HCT116 (cell line): Measurements from ENCODE around the gene CCDC88C. TPM values are rescaled to one million over a fixed set of nuclear protein-coding genes. Genes with fewer than 3 reads are reported as not detected.

Source experiments
- ATAC-seq: fragments of 200-7000 bp; cut with Tn5 transposase; 2 replicates; pipeline ENCODE4 v1.9.1; 2020; ENCODE audit warnings: mild to moderate bottlenecking, moderate library complexity
- BruUV-seq: library from RNA; stranded (reverse); fragments of 400-500 nt; replicated peaks from 2 replicates; lab custom pipeline; 2021; lab: Mats Ljungman, UMichigan
- CTCF ChIA-PET: fragments of 300-600 bp; sonication (Branson Sonifier 250); formaldehyde crosslinking; loops from one replicate; lab custom pipeline; 2021; ENCODE audit warnings: antibody characterized with exemption; lab: Charles Lee
- POLR2A ChIA-PET: fragments of 300-600, 350-600 bp; sonication (Branson Sonifier 250); formaldehyde crosslinking; loops from one replicate; lab custom pipeline; 2021; ENCODE audit warnings: antibody characterized with exemption; lab: Charles Lee
- RAD21 ChIA-PET, 2 experiments: fragments of 300-600 bp; sonication (Branson Sonifier 250); formaldehyde crosslinking; loops; one replicate each; lab custom pipeline; 2023; ENCODE audit warnings: low total read pairs in 2 of 2; ENCODE audit not compliant: uncharacterized antibody in 2 of 2, unreplicated experiment in 2 of 2, low non-redundant PET in 1 of 2; lab: Charles Lee
- DNase-seq: peaks from one replicate; pipeline ENCODE4 v3.0.0-alpha.2; 2010; ENCODE audit warnings: low read depth, low spot score
- H2AFZ ChIP-seq: fragments of 200-600 bp; shearing (Covaris generic), sonication (generic); 2 replicates; pipeline ENCODE4 v1.6.1; 2017; ENCODE audit warnings: low read depth, mixed run types, mixed read lengths, antibody characterized with exemption, low read length; ENCODE audit not compliant: poor library complexity, severe bottlenecking
- H3K27ac ChIP-seq: 2 replicates; pipeline ENCODE4 v1.5.1; 2012; ENCODE audit warnings: low read depth, low read length
- H3K27me3 ChIP-seq: fragments of 200-600 bp; sonication (generic); 2 replicates; pipeline ENCODE4 v1.6.1; 2016; ENCODE audit warnings: mixed run types, low read length, mixed read lengths; ENCODE audit not compliant: insufficient read depth
- H3K36me3 ChIP-seq, 2 experiments: fragments of 200-500 bp in 1 of 2; fragments of 200-600 bp in 1 of 2; sonication (Bioruptor generic) in 1 of 2; sonication (generic) in 1 of 2; 2 replicates each; pipeline versions ENCODE4 v1.5.1 to v1.6.1; 2014 to 2016; ENCODE audit warnings: low read length in 2 of 2, inconsistent platforms in 1 of 2, mixed read lengths in 1 of 2, mixed run types in 1 of 2; ENCODE audit not compliant: insufficient read depth in 2 of 2, control insufficient read depth in 1 of 2
- H3K4me1 ChIP-seq, 2 experiments: fragments of 200-600 bp in 1 of 2; sonication (generic) in 1 of 2; 2 replicates each; pipeline versions ENCODE4 v1.5.1 to v1.6.1; 2012 to 2017; ENCODE audit warnings: low read length in 2 of 2, inconsistent platforms in 1 of 2, mild to moderate bottlenecking in 1 of 2, mixed read lengths in 1 of 2, mixed run types in 1 of 2, moderate library complexity in 1 of 2; ENCODE audit not compliant: insufficient read depth in 2 of 2, control insufficient read depth in 1 of 2
- H3K4me2 ChIP-seq: fragments of 200-600 bp; sonication (generic); 2 replicates; pipeline ENCODE4 v1.6.1; 2017; ENCODE audit warnings: mixed run types, low read length, mixed read lengths
- H3K4me3 ChIP-seq, 2 experiments: fragments of 200-600 bp in 1 of 2; sonication (generic) in 1 of 2; replicated peaks in 1 of 2; 2 replicates each; pipeline ENCODE4 v1.5.1; 2011 to 2016; ENCODE audit warnings: low read length in 2 of 2, control low read depth in 1 of 2, low read depth in 1 of 2, mild to moderate bottlenecking in 1 of 2, mixed read lengths in 1 of 2, mixed run types in 1 of 2
- H3K79me2 ChIP-seq: fragments of 200-600 bp; sonication (generic); 2 replicates; pipeline ENCODE4 v1.6.1; 2017; ENCODE audit warnings: mild to moderate bottlenecking, mixed run types, low read length, moderate library complexity, mixed read lengths; ENCODE audit not compliant: insufficient read depth
- H3K9ac ChIP-seq: fragments of 200-600 bp; sonication (generic); 2 replicates; pipeline ENCODE4 v1.6.1; 2016; ENCODE audit warnings: low read length, mixed read lengths
- H3K9me2 ChIP-seq: fragments of 200-600 bp; sonication (generic), shearing (Covaris generic); 2 replicates; pipeline ENCODE4 v1.6.1; 2017; ENCODE audit warnings: mixed run types, mild to moderate bottlenecking, moderate library complexity; ENCODE audit not compliant: insufficient read depth
- H3K9me3 ChIP-seq, 2 experiments: fragments of 200-500 bp in 1 of 2; fragments of 200-600 bp in 1 of 2; sonication (Bioruptor generic) in 1 of 2; sonication (generic) in 1 of 2; 2 replicates each; pipeline ENCODE4 v1.6.1; 2014 to 2017; ENCODE audit warnings: low read length in 2 of 2, mixed read lengths in 2 of 2, inconsistent platforms in 1 of 2, low read depth in 1 of 2, mild to moderate bottlenecking in 1 of 2, mixed run types in 1 of 2, moderate library complexity in 1 of 2; ENCODE audit not compliant: control insufficient read depth in 1 of 2, insufficient read depth in 1 of 2
- H4K20me1 ChIP-seq: fragments of 200-600 bp; sonication (generic), shearing (Covaris generic); 2 replicates; pipeline ENCODE4 v1.6.1; 2017; ENCODE audit warnings: mixed run types, mild to moderate bottlenecking, moderate library complexity; ENCODE audit not compliant: insufficient read depth
- ATF3 ChIP-seq: IDR thresholded peaks from 2 replicates; pipeline ENCODE4 v1.6.1; 2012
- CBX3 ChIP-seq: IDR thresholded peaks from 2 replicates; pipeline ENCODE4 v1.6.1; 2012; ENCODE audit warnings: low read depth
- CTCF ChIP-seq, 3 experiments: fragments of 200-600 bp in 1 of 3; sonication (generic) in 1 of 3; IDR thresholded peaks in 2 of 3; conservative IDR thresholded peaks in 1 of 3; 2 replicates each; pipeline ENCODE4 v1.5.1; 2012 to 2017; ENCODE audit warnings: low read depth in 2 of 3, low read length in 2 of 3, antibody characterized with exemption in 1 of 3, borderline replicate concordance in 1 of 3, control low read depth in 1 of 3, mild to moderate bottlenecking in 1 of 3, mixed read lengths in 1 of 3, mixed run types in 1 of 3, moderate library complexity in 1 of 3; ENCODE audit not compliant: insufficient read depth in 1 of 3
- EZH2 ChIP-seq: fragments of 200-600 bp; sonication (generic); IDR thresholded peaks from 2 replicates; pipeline ENCODE4 v1.6.1; 2017; ENCODE audit warnings: antibody characterized with exemption, mixed run types
- EZH2phosphoT487 ChIP-seq: fragments of 200-600 bp; IDR thresholded peaks from 2 replicates; pipeline ENCODE4 v1.6.1; 2018; ENCODE audit warnings: antibody characterized with exemption, borderline replicate concordance
- FOSL1 ChIP-seq: IDR thresholded peaks from 2 replicates; pipeline ENCODE4 v1.6.1; 2012; ENCODE audit warnings: low read depth
- JUND ChIP-seq: IDR thresholded peaks from 2 replicates; pipeline ENCODE4 v1.6.1; 2012
- REST ChIP-seq: IDR thresholded peaks from 2 replicates; pipeline ENCODE4 v1.6.1; 2012; ENCODE audit warnings: low read depth
- SIN3A ChIP-seq: IDR thresholded peaks from 2 replicates; pipeline ENCODE4 v1.6.1; 2012; ENCODE audit warnings: low read depth
- ZFX ChIP-seq: fragments of 450-650 bp; IDR thresholded peaks from 2 replicates; pipeline ENCODE4 v1.6.1; 2017
- ZNF274 ChIP-seq: fragments of 200-500 bp; sonication (Bioruptor generic); IDR thresholded peaks from 2 replicates; pipeline ENCODE4 v1.6.1; 2014; ENCODE audit warnings: mild to moderate bottlenecking, low read depth, low read length, inconsistent platforms
- intact Hi-C: fragments of 100-400 bp; cut with micrococcal nuclease; formaldehyde crosslinking; loops from 2 replicates; pipeline ENCODE4 v1.10.0; 2022
- total RNA-seq: library from RNA; stranded (reverse); gene quantifications from one replicate; pipeline ENCODE4 v1.2.1, GENCODE V29; 2021; ENCODE audit not compliant: unreplicated experiment
- TF ChIP-seq, protein P1 (sequence below): IDR thresholded peaks from 2 replicates; pipeline ENCODE4 v1.6.1; 2012

Gene CCDC88C
- total RNA-seq, 1 experiment from 2014 or later = 20.8 TPM

DNA sequence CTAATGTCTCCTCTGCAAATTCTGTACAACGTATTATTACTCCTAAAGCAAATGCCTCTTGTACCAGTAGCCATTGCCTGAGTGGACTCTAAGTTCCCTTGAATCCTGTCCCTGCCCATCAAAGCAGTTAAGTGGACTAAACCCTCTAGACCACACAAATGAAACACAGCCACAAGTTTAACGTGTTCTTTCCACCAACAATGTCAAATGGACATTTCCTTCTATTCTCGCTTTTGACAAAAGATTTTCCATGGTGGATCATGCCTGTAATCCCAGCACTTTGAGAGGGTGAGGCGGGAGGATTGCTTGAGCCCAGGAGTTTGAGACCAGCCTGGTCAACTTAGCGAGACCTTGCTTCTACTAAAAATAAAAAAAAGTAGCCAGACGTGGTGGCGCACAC lies 15.9 kb downstream of the CCDC88C start:
- H3K9me2 ChIP-seq = no peaks in the 10 kb centered on the region
- no peaks in the 10 kb centered on the region for H3K27me3 ChIP-seq
- no TSS peak for BruUV-seq
- H3K79me2 ChIP-seq = peaks cover 24% of the 10 kb centered on the region
- CTCF ChIA-PET = no interaction called here
- H4K20me1 ChIP-seq = no peaks in the 10 kb centered on the region
- H3K9ac ChIP-seq = no peak overlapping the region
- TF ChIP-seq EZH2phosphoT487 (no peak), ZNF274 (no peak), JUND (no peak), REST (no peak), ZFX (no peak), SIN3A (no peak), EZH2 (no peak), CBX3 (no peak), FOSL1 (no peak), ATF3 (no peak), CTCF (IDR thresholded peaks at IDR 0.05 in 2 of 3, conservative IDR thresholded peaks at IDR 0.05 in 1 of 3; ENCODE audit: borderline replicate concordance in 1 of 3, insufficient read depth in 1 of 3, low read depth in 2 of 3, low read length in 2 of 3) (no peak)
- TF ChIP-seq, protein P1, sequence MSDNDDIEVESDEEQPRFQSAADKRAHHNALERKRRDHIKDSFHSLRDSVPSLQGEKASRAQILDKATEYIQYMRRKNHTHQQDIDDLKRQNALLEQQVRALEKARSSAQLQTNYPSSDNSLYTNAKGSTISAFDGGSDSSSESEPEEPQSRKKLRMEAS = no peak
- H2AFZ ChIP-seq = no peak overlapping the region
- no peak for ATAC-seq
- H3K9me3 ChIP-seq = no peaks in the 10 kb centered on the region
- no peak overlapping the region for H3K27ac ChIP-seq
- RAD21 ChIA-PET = no interaction called here
- DNase-seq = no peak
- no peak overlapping the region for H3K4me2 ChIP-seq
- no peak overlapping the region for H3K4me3 ChIP-seq
- no peaks in the 10 kb centered on the region for H3K4me1 ChIP-seq
- POLR2A ChIA-PET = no interaction called here
- no peaks in the 10 kb centered on the region for H3K36me3 ChIP-seq
- intact Hi-C loops = no loop called here
